ENCODE data around the gene AHNAK. TPM values are rescaled to one million over a fixed set of nuclear protein-coding genes. Genes with fewer than 3 reads are reported as not detected.

AHNAK gene
- total and polyA plus RNA-seq, 2 donors (not counting 3 experiments of a cell fraction or from before 2014, with no cell fraction given) = 35.2 to 436 TPM

DNA sequence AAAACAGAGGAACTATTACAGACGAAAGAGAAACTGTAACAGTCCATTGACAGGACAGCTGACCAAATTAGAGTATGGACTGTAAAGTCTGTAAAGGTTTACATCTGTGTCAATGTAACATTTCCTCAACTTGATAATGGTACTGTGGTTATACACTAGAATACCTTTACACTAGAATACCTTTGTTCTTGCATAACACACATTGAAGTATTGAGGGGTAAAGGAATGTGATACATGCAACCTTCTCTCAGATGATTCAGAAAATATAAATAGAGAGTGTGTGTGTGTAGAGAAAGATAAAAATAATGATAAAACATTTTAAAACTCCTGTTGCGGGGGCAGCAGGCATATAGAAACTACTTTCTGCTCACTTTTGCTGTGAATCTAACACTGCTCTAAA, 32.6 kb upstream of the AHNAK start:
- POLR2A ChIA-PET = interaction anchor here (2.0 kb wide), 1 partner anchor 12 kb away, joined by 5 read pairs; the partner anchor contains the start of gene TUT1
- Histone ChIP-seq H3K79me2 (ENCODE audit: control insufficient read depth, insufficient read depth, low read length) (peaks cover 19% of the 10 kb centered on the region), H2AFZ (ENCODE audit: low read depth, low read length) (no peak overlapping the region), H3K4me3 (replicated peaks in 1 of 3; ENCODE audit: insufficient read depth in 1 of 3, low read depth in 1 of 3, low read length in 3 of 3) (no peak overlapping the region), H3K4me1 (ENCODE audit: control insufficient read depth, extremely low read depth, insufficient read depth, low read length) (peaks cover 41% of the 10 kb centered on the region), H3K4me2 (ENCODE audit: insufficient read depth, low read length) (no peak overlapping the region), H3K27me3 (ENCODE audit: control insufficient read depth in 2 of 2, insufficient read depth in 2 of 2, low read length in 2 of 2) (no peaks in the 10 kb centered on the region), H4K20me1 (replicated peaks; ENCODE audit: control insufficient read depth, extremely low read depth, insufficient read depth, low read length) (no peaks in the 10 kb centered on the region), H3K9me1 (replicated peaks; ENCODE audit: control insufficient read depth, extremely low read depth, insufficient read depth, low read length) (no peaks in the 10 kb centered on the region), H3K9me3 (replicated peaks; ENCODE audit: control insufficient read depth, insufficient read depth, low read length) (no peaks in the 10 kb centered on the region), H3K27ac (ENCODE audit: insufficient read depth, low read depth, low read length) (no peak overlapping the region), H3K9ac (replicated peaks; ENCODE audit: extremely low read depth, insufficient read depth, low read length) (no peak overlapping the region), H3K36me3 (ENCODE audit: control insufficient read depth in 2 of 2, extremely low read depth in 1 of 2, insufficient read depth in 2 of 2, low read length in 2 of 2) (peaks cover 0 to 6% of the 10 kb centered on the region in 2 experiments)
- TF ChIP-seq, protein P1, sequence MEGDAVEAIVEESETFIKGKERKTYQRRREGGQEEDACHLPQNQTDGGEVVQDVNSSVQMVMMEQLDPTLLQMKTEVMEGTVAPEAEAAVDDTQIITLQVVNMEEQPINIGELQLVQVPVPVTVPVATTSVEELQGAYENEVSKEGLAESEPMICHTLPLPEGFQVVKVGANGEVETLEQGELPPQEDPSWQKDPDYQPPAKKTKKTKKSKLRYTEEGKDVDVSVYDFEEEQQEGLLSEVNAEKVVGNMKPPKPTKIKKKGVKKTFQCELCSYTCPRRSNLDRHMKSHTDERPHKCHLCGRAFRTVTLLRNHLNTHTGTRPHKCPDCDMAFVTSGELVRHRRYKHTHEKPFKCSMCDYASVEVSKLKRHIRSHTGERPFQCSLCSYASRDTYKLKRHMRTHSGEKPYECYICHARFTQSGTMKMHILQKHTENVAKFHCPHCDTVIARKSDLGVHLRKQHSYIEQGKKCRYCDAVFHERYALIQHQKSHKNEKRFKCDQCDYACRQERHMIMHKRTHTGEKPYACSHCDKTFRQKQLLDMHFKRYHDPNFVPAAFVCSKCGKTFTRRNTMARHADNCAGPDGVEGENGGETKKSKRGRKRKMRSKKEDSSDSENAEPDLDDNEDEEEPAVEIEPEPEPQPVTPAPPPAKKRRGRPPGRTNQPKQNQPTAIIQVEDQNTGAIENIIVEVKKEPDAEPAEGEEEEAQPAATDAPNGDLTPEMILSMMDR (IDR thresholded peaks at IDR 0.05; ENCODE audit: extremely low read depth in 1 of 2, insufficient read depth in 1 of 2, low read depth in 1 of 2, low read length in 2 of 2) = no peak
- TF ChIP-seq JUN (IDR thresholded peaks at IDR 0.05; ENCODE audit: borderline replicate concordance, insufficient read depth, insufficient read length, low read depth) = no peak
- dilution Hi-C loops (cut with MboI; ENCODE audit: extremely low pct_ligation_motif_present, low sequenced_read_pairs) (no loop called here), intact Hi-C loops (cut with micrococcal nuclease) (no loop called here)
- DNase-seq (ENCODE audit: low read depth, low spot score) (no peak), FAIRE-seq (peak; percentile 72)
- no TSS peak for BruUV-seq (replicated peaks)
- CTCF ChIA-PET = interaction anchor here (0.7 to 2.9 kb wide), 4 partner anchors 9 to 155 kb away, joined by 3 to 31 read pairs (median 4); partner anchors contain the start of gene TUT1

DNA sequence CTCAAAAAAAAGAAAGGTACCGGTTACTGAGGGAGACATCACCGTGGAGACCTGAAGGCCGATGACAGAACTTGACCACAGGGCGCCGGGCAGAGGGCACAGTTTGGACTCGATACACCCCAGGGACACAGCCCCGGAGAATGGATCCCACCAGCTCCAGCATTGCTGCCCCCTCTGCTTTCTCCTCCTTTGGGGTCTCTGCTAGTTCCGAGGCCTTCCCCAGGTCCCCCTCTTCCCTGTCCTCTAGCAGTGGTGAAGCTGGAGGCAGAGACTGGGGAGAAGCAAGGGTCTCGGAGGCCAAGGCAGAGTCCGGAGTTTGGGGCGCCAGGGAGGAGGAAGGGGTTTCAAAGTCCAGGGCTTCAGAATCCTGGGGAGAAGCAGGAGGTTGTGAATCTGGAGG, 31.9 kb upstream of the AHNAK start:
- dilution Hi-C loops (cut with MboI; ENCODE audit: extremely low pct_ligation_motif_present, low sequenced_read_pairs) (no loop called here), intact Hi-C loops (cut with micrococcal nuclease) (no loop called here)
- no peaks in the 10 kb centered on the region for H3K9me3 ChIP-seq (replicated peaks; ENCODE audit: control insufficient read depth, insufficient read depth, low read length)
- no peak overlapping the region for H3K4me2 ChIP-seq (ENCODE audit: insufficient read depth, low read length)
- no peak overlapping the region for H3K9ac ChIP-seq (replicated peaks; ENCODE audit: extremely low read depth, insufficient read depth, low read length)
- CTCF ChIA-PET = interaction anchor here (1.0 to 2.9 kb wide), 3 partner anchors 11 to 154 kb away, joined by 3 to 31 read pairs (median 5); partner anchors contain the start of gene TUT1
- H3K36me3 ChIP-seq (ENCODE audit: control insufficient read depth in 2 of 2, extremely low read depth in 1 of 2, insufficient read depth in 2 of 2, low read length in 2 of 2) = peaks cover 0 to 6% of the 10 kb centered on the region in 2 experiments
- BruUV-seq (replicated peaks) = no TSS peak
- peak overlapping the region; percentile 99 for H3K27ac ChIP-seq (ENCODE audit: insufficient read depth, low read depth, low read length)
- no peak for DNase-seq (ENCODE audit: low read depth, low spot score)
- no peak overlapping the region for H2AFZ ChIP-seq (ENCODE audit: low read depth, low read length)
- peaks cover 21% of the 10 kb centered on the region for H3K79me2 ChIP-seq (ENCODE audit: control insufficient read depth, insufficient read depth, low read length)
- peaks cover 41% of the 10 kb centered on the region for H3K4me1 ChIP-seq (ENCODE audit: control insufficient read depth, extremely low read depth, insufficient read depth, low read length)
- H3K9me1 ChIP-seq (replicated peaks; ENCODE audit: control insufficient read depth, extremely low read depth, insufficient read depth, low read length) = no peaks in the 10 kb centered on the region
- no peak overlapping the region for H3K4me3 ChIP-seq (replicated peaks in 1 of 3; ENCODE audit: insufficient read depth in 1 of 3, low read depth in 1 of 3, low read length in 3 of 3)
- H3K27me3 ChIP-seq (ENCODE audit: control insufficient read depth in 2 of 2, insufficient read depth in 2 of 2, low read length in 2 of 2) = no peaks in the 10 kb centered on the region
- POLR2A ChIA-PET = interaction anchor here (2.0 kb wide), 1 partner anchor 13 kb away, joined by 5 read pairs; the partner anchor contains the start of gene TUT1
- no peak for FAIRE-seq
- H4K20me1 ChIP-seq (replicated peaks; ENCODE audit: control insufficient read depth, extremely low read depth, insufficient read depth, low read length) = no peaks in the 10 kb centered on the region
- TF ChIP-seq JUN (IDR thresholded peaks at IDR 0.05; ENCODE audit: borderline replicate concordance, insufficient read depth, insufficient read length, low read depth) = no peak
